ENCODE results near the gene AVP.

The AVP gene

GRCh38 chr20:3109350-3110302 lies 25.1 kb upstream of the AVP start:
- DNase-seq, result no peak

GRCh38 chr20:3107464-3108025 lies 23.0 kb upstream of the AVP start:
- DNase-seq, result no peak

GRCh38 chr20:3106658-3107463 lies 22.3 kb upstream of the AVP start:
- DNase-seq, result no peak

DNA sequence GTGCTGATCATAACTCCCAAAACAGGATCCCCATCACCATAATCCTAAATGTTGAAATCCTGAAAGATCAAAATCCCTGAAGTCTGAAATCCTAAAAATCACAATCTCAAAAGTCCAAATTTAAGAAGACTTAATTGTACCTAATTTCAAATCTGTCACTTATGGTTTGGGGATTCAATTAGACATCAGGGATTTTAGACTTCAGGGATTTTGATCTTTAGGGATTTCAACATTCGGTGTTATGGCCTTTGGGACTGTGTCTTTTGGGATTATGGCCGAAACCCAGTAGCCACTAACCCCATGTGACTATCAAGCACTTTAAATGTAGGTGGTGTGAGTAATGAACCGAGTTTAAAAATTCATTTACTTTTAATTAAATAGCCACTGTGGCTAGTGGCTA lies 21.7 kb upstream of the AVP start:
- DNase-seq, result no peak

GRCh38 chr20:3105256-3106137 lies 21.0 kb upstream of the AVP start:
- no peak for DNase-seq

DNA sequence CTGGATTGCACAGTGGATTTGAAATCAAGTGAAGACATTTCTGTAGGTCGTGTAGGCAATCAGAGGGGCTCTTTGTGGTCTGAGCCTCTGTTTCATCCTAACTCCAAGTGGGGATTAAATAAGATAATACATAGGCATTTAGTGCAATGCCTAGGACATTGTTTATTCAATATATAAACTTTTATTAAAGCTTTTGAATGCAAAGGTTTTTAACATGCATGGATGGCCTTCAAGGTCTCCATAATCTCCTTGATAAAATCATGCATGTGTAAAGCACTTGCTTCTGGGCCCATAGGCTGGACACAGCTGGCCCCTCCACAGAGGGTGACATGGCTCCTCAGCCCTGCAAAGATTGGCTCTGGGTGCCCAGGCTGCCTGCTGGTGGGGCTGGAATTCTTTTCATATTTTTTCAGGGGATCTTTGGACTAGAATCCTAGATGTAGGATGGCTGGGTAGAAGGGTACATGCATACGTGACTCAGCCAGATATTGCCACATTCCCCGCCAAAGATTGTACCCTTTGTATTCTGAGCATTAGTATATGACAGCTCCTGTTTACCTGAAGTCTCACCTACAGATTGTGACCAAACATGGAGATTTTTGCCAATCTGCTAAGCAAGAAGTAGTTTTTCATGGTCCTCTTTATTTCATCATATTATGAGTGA lies 19.0 kb upstream of the AVP start:
- no peak for DNase-seq

GRCh38 chr20:3102575-3103368 lies 18.2 kb upstream of the AVP start:
- no peak for DNase-seq

GRCh38 chr20:3101737-3102574 lies 17.4 kb upstream of the AVP start:
- DNase-seq, result peak; percentile 57

DNA sequence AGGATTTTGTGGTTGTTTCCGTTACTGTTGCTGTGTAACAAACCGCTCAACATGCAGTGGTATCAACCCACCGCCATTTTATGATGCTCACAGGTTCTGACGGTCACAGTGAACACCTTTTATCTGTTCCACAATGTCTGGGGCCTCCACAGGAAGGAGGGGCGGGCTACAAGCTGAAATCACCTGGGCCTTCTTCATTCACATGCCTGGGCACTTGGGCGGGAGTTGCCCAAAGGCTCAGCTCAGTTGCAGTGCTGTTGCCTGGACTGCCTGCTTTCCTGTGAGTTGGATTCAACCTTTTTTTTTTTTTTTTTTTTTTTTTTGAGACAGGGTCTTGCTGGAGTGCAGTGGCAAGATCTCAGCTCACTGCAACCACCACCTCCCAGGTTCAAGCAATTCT lies 16.7 kb upstream of the AVP start:
- DNase-seq, result no peak

GRCh38 chr20:3100480-3100879 lies 16.0 kb upstream of the AVP start:
- no peak for DNase-seq

DNA sequence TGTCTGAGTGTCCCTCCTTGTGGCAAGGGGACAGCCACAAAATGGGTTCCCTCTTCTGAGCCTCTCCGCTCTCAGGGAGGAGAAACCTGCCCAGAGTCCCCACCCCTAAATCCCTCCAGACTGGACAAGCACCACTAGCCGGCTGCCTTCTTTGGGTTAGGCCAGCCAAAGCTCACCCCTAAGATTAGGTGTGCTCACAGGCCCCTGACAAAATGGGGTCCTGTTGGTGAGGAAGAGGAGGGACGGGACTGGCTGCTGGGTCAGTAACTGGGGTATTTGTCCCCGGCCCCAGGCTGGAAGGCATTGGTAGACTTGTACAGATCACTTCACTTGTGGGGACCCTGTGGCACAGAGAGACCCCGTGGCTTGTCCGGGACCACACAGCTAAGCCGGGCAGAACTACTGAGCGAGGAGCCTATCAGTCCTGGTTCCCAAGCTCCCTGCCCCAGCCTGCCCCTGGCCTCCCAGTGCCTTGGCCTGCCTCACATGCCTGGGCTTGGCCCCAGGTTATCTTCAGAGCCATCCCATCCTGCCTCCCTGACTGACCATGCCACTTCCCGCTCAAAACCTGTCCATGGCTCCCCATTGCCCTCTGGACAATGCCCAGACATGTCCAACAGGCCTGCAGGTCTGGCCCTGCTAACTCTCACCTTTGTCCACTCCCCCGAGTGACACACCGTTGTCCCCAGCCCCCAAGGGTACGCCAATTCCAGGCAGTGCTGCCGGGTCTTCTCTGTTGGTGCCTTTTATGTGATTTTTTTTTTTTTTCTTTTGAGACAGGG lies 10.5 kb upstream of the AVP start:
- no peak for DNase-seq

GRCh38 chr20:3093861-3094361 lies 9.4 kb upstream of the AVP start:
- no peak for DNase-seq

DNA sequence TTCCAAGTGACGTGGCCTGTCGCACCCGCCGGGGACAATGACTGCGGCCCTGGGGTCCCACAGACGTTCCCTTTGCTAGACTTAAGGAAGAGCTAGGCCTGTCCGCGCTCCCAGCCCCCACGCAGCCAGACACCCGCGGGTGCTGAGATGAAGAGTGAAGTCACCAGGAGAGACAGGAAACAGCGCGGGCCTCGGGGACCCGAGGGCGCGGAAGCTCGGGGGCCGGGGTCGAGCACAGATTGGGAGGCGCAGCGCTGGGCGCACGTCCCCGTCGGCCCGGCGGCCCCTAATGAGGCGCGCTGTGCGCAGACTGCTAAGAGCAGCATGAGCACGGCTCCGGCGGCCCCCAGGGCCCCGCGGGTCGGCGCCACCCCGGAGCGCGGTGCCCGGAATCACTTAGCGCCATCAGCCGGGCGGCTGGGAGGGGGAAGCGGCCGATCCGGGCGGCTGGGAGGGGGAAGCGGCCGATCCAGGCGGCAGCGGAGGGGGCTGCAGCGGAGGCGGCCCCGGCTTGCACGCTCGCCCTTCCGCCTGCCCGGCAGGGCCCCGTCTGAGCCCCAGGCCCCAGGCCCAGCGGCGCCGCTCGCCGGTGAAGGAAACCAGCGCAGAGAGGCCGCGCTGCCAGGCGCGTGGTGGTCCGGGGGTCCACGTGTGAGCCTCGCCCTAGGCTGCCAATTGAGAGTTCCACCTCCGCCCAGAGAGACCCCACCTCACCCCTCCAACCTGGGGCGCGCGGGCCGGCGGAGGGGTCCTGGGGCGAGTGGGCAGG lies 8.3 kb upstream of the AVP start:
- peak; percentile 43 for DNase-seq

- no peak for DNase-seq
Observed at GRCh38 chr20:3090565-3090964, 6.0 kb upstream of the AVP start.

- no peak for DNase-seq
Observed at GRCh38 chr20:3088031-3088430, 3.5 kb upstream of the AVP start.

- no peak for DNase-seq
Observed at GRCh38 chr20:3085571-3086072, 1.1 kb upstream of the AVP start.

DNA sequence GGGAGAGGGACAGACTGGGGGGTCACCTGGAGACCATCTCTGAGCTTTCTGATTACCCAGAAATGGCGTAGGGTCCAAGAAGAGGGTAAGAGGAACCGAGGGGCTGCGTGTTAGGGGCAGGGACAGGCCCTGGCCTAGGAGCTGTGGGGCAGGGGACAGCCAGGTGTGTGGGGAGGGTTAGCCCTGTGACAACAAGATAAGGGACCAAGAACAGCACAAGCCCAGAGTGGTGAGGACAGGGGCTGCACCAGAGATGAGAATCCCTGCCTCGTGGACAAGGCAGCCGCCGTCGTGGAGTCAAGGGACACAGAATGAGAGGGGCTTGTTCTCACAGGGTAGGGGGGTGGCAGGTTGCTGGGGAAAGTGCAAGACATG lies 449 bp upstream of the AVP start:
- no peak for DNase-seq

Measured in stimulated activated CD4-positive, alpha-beta T cell treated with anti-CD3 and anti-CD28 coated beads, Interleukin-4, amount 100 ng/mL, for 24 hours (primary cell).